Measurements from ENCODE around the gene LRRC8C.

DNA sequence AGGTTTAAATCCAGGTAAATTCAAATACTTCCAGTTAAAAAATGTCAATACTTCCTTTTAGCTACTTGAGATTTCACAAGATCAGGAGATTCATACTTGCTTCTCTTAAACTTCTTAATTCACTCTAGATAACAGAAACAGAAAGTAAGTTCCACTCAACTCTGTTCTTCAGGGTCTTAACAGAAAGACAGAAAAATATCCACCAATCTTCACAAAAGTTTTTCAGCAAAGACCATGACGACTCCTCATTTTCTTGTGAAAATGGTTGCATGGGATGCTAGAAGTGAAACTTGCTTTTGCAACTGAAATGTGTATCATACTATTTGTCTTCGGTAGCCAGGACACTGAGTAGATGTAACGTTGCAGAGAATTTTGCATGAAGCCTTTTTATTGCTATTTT is 12.3 kb upstream of the LRRC8C start:
- TF ChIP-seq, protein P1, sequence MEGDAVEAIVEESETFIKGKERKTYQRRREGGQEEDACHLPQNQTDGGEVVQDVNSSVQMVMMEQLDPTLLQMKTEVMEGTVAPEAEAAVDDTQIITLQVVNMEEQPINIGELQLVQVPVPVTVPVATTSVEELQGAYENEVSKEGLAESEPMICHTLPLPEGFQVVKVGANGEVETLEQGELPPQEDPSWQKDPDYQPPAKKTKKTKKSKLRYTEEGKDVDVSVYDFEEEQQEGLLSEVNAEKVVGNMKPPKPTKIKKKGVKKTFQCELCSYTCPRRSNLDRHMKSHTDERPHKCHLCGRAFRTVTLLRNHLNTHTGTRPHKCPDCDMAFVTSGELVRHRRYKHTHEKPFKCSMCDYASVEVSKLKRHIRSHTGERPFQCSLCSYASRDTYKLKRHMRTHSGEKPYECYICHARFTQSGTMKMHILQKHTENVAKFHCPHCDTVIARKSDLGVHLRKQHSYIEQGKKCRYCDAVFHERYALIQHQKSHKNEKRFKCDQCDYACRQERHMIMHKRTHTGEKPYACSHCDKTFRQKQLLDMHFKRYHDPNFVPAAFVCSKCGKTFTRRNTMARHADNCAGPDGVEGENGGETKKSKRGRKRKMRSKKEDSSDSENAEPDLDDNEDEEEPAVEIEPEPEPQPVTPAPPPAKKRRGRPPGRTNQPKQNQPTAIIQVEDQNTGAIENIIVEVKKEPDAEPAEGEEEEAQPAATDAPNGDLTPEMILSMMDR (conservative IDR thresholded peaks at IDR 0.05 in 1 of 2, IDR thresholded peaks at IDR 0.05 in 1 of 2; ENCODE audit: extremely low read depth in 1 of 2, insufficient read depth in 1 of 2, low read depth in 1 of 2, low read length in 2 of 2) = no peak
- TF ChIP-seq EZH2 (IDR thresholded peaks at IDR 0.05; ENCODE audit: borderline replicate concordance, low read length) = no peak
